AG10803 (cell line): ENCODE measurements around the gene CLMN.
"Not testable (repeated sequence)": the region's sequence is repeated elsewhere in the genome, so short reads cannot be mapped to it uniquely, and the experiment has no call there.

ENCODE experiments used
- DNase-seq: peaks from one replicate; pipeline ENCODE4 v3.0.0; 2010; ENCODE audit warnings: low read depth
- H3K4me3 ChIP-seq: 2 replicates; pipeline ENCODE4 v1.5.1; 2011; ENCODE audit warnings: mild to moderate bottlenecking, low read length, control low read depth
- TF ChIP-seq, protein P1 (sequence below): conservative IDR thresholded peaks from 2 replicates; pipeline ENCODE4 v1.5.1; 2011; ENCODE audit warnings: mild to moderate bottlenecking, low read length, control low read depth, inconsistent platforms

Gene CLMN

DNA sequence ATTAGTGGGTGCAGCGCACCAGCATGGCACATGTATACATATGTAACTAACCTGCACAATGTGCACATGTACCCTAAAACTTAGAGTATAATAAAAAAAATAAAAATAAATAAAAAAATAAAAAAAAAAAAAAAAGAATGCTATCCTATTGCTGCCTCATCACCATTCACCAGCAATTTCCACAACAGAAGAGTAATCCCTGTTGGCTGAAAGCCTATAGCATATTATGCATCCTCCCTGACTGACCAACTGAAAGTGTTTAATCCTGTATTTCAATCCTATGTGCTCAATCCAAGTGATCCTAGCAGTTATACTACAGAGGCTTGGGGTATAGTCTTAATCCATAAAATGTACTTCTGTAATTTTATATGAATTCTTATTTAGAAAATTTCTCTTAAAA is 180.8 kb downstream of the CLMN start:
- H3K4me3 ChIP-seq: no peak overlapping the region
- TF ChIP-seq, protein P1, sequence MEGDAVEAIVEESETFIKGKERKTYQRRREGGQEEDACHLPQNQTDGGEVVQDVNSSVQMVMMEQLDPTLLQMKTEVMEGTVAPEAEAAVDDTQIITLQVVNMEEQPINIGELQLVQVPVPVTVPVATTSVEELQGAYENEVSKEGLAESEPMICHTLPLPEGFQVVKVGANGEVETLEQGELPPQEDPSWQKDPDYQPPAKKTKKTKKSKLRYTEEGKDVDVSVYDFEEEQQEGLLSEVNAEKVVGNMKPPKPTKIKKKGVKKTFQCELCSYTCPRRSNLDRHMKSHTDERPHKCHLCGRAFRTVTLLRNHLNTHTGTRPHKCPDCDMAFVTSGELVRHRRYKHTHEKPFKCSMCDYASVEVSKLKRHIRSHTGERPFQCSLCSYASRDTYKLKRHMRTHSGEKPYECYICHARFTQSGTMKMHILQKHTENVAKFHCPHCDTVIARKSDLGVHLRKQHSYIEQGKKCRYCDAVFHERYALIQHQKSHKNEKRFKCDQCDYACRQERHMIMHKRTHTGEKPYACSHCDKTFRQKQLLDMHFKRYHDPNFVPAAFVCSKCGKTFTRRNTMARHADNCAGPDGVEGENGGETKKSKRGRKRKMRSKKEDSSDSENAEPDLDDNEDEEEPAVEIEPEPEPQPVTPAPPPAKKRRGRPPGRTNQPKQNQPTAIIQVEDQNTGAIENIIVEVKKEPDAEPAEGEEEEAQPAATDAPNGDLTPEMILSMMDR: no peak
- no peak for DNase-seq

DNA sequence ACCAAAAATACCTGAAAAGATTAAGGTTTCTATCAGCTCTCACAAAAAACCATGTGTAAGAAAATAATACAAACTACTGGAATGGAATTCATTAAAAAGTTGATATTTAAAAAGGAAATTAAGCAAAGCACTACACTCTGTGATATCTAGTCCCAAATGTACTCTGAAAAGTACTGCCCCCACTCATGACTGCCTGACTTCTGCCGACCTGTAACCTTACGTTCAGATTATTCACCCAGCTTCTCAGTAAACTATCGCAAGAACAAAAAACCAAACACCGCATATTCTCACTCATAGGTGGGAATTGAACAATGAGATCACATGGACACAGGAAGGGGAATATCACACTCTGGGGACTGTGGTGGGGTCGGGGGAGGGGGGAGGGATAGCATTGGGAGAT is 181.3 kb downstream of the CLMN start:
- not testable (repeated sequence) for H3K4me3 ChIP-seq, DNase-seq

DNA sequence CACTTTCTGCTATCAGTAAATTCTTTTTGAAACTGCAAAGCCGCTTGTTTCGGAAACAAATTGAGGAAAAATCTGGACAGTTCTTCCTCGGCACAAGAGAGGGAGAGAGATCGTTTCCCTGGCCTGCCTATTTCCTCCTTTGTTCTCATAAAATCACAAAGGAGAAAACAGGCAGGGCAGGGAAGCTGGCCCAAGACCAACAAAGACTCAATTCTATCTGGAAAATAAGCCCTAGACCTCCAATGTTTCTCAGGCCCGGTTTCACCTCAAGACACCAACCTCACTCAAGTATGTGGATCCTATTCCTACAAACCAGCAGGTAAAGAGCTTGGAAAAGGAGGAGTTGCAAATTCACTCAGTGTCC is 181.9 kb downstream of the CLMN start:
- TF ChIP-seq, protein P1: no peak
- no peak for DNase-seq
- H3K4me3 ChIP-seq: no peak overlapping the region

DNA sequence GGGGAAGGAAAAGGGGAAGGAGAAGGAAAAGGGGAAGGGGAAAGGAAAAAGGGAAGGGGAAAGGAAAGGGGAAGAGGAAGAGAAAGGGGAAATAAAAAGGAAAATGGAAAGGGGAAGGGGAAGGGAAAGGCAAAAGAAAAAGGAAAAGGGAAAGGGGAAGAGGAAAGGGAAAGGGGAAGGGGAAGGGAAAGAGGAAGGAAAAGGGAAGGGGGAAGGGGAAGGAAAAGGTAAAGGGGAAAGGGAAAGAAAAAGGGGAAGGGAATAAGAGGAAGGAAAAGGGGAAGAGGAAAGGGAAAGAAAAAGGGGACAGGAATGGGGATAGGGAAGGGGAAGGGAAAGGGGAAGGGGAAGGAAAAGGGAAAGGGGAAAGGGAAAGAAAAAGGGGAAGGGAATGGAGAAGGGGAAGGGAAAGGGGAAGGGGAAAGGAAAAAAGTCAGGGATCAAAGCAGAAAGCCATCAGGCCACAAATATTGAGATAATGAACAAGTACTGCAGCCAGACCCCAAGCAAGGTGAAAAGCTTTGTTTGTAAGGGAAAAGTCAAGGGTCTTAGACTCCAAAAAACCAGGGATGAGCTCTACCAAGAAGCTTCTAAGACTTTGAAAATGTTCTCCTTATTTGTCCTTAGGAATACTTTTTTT is 182.4 kb downstream of the CLMN start:
- TF ChIP-seq, protein P1: no peak
- DNase-seq: no peak
- H3K4me3 ChIP-seq: no peak overlapping the region

DNA sequence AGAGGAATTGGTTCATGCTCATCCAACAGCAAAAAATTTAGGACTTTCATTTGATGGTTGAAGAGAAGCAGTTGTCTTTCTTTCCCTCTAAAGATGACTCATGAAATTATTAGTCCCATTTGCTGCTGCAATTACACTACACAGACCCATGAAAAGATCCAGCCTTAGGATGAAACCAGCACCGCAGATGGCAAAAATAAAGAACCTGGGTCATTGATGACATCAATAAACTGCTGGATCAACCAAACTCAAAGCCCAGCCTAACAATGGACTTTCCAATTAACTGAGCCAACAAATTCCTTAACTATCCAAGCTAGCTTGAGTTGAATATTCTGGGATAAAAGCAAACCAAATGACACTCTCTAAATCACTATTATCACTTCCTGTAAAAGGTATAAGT is 183.1 kb downstream of the CLMN start:
- TF ChIP-seq, protein P1: no peak
- H3K4me3 ChIP-seq: no peak overlapping the region
- DNase-seq: peak; percentile 27

DNA sequence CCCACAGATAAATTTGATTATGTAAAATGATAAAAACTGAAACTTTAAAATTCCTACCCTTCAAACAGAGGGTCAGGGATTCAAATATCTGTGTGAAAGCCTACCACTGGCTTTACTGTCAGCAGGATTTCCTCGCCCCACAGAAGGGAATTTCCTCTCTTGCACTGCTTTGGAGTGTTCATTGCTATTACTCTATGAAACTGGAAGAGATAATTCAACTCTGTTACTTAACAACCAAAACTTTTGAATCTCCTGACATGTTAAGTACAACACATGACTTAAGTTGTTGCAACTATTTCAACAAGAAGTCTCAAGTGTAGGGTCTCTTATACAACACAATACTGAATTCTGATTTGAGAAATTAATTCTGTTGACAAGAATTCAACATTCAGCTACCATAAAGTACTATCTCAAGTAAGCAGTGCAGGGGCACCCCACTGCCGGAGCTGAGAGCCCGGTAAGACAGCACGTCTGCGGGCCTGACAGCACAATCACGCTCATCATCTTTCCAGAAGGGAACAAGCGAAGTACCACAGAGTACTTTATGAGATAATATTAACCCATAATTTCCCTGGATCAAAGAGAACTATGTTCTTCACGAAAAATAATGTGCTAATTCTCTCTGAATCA is 185.3 kb downstream of the CLMN start:
- H3K4me3 ChIP-seq: no peak overlapping the region
- TF ChIP-seq, protein P1: no peak
- DNase-seq: no peak

DNA sequence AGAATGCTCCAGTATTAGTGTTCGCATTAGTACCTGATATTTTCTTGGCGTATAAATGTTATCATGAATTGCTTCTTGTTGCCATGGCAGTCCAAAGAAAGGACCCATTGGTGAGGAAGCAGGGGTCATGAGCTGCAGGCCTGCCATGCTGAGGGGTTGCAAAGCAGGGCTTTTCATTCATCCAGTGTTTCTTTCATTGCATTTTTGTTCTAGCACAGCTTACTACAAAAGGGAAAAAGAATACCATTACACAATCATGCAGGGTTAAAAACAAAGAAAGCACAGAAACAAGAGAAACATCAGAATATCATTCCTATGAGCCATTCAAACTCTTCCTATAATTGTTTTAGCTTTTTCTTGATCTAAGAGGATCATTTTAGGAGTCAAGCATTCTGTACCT is 186.4 kb downstream of the CLMN start:
- no peak overlapping the region for H3K4me3 ChIP-seq

More for the DNA sequence above, 186.4 kb downstream of the CLMN start:
- TF ChIP-seq, protein P1: no peak
- no peak for DNase-seq
